ENCODE results near the gene CCDC78. TPM values are rescaled to one million over a fixed set of nuclear protein-coding genes. Genes with fewer than 3 reads are reported as not detected.

The CCDC78 gene
- total and polyA plus RNA-seq, 2 of the 13 experiments (the other 11 are each of a cell fraction or from before 2014, with no cell fraction given), result 0.53 to 1.5 TPM

- TF ChIP-seq AKNA (CRISPR knock-in tag; IDR thresholded peaks at IDR 0.05; ENCODE audit: borderline replicate concordance), result no peak
- TF ChIP-seq POLR2A (IDR thresholded peaks at IDR 0.05; ENCODE audit: insufficient read depth in 1 of 2, low read depth in 2 of 2, low read length in 2 of 2), result peak in 1 of 2 experiments; percentile 48; a peak in 1 of 4 replicates
- no peak for TF ChIP-seq ZNF746 (CRISPR knock-in tag; IDR thresholded peaks at IDR 0.05)
- TF ChIP-seq AKAP8 (CRISPR knock-in tag; IDR thresholded peaks at IDR 0.05), result 0 out of 2 replicates have a peak, but pooled peaks have one; percentile 31
- TF ChIP-seq MED1 (CRISPR knock-in tag; IDR thresholded peaks at IDR 0.05), result 0 out of 2 replicates have a peak, but pooled peaks have one; percentile 22
- TF ChIP-seq THAP11 (CRISPR knock-in tag; IDR thresholded peaks at IDR 0.05), result no peak
- TF ChIP-seq YEATS2 (CRISPR knock-in tag; IDR thresholded peaks at IDR 0.05; ENCODE audit: borderline replicate concordance), result no peak
- 0 out of 2 replicates have a peak, but pooled peaks have one; percentile 21 for TF ChIP-seq TFAP4 (IDR thresholded peaks at IDR 0.05; ENCODE audit: borderline replicate concordance, low read depth)
- peak; percentile 62; the same call in 1 of the 2 replicates for TF ChIP-seq ZFY (CRISPR knock-in tag; IDR thresholded peaks at IDR 0.05)
- no peak for TF ChIP-seq ZNF569 (CRISPR knock-in tag; IDR thresholded peaks at IDR 0.05; ENCODE audit: borderline replicate concordance)
- TF ChIP-seq ZNF772 (CRISPR knock-in tag; IDR thresholded peaks at IDR 0.05), result no peak
- TF ChIP-seq CSRNP2 (CRISPR knock-in tag; conservative IDR thresholded peaks at IDR 0.05; ENCODE audit: low read depth), result no peak
- no peak for TF ChIP-seq ZXDC (CRISPR knock-in tag; IDR thresholded peaks at IDR 0.05)
- no peak for TF ChIP-seq ZNF329 (CRISPR knock-in tag; IDR thresholded peaks at IDR 0.05; ENCODE audit: low read depth)
- peak; percentile 20 for TF ChIP-seq HNRNPLL (IDR thresholded peaks at IDR 0.05; ENCODE audit: low read depth, low read length, poor library complexity, severe bottlenecking)
- no peak for TF ChIP-seq SNRNP70 (IDR thresholded peaks at IDR 0.05; ENCODE audit: low read depth, low read length)
- peak; percentile 36 for TF ChIP-seq HOXA3 (CRISPR knock-in tag; IDR thresholded peaks at IDR 0.05)
- no peak for TF ChIP-seq SMARCC2 (IDR thresholded peaks at IDR 0.05)
- TF ChIP-seq HNF4G (IDR thresholded peaks at IDR 0.05; ENCODE audit: borderline replicate concordance, low read depth, low read length), result peak; percentile 59
- no peak; the same call in 1 of the 2 replicates for TF ChIP-seq HNF4G (CRISPR knock-in tag; IDR thresholded peaks at IDR 0.05; ENCODE audit: borderline replicate concordance, low read depth)
These were observed 34.5 kb upstream of the CCDC78 start, which contains the start of gene MSLN (continued) for GRCh38 chr16:760545-761343.
